Left lung (tissue), 10 donors: Measurements from ENCODE around the gene COX10. TPM values are rescaled to one million over a fixed set of nuclear protein-coding genes. Genes with fewer than 3 reads are reported as not detected.

ENCODE experiments used
- ATAC-seq: fragments of 200-7000 bp; cut with Tn5 transposase; one replicate; pipeline ENCODE4 v1.9.1; 2020; ENCODE audit warnings: moderate library complexity
- DNase-seq, 4 donors: peaks; one replicate each; pipeline ENCODE4 v3.0.0-alpha.2; 2013 to 2020
- H3K27ac ChIP-seq, 2 donors: fragments of 200-600 bp; sonication (generic) in 1 of 2; one replicate each; pipeline versions ENCODE4 v1.5.0 to v1.8.0; 2020 to 2021
- H3K27me3 ChIP-seq, 2 donors: fragments of 200-600 bp; sonication (generic) in 1 of 2; one replicate each; pipeline versions ENCODE4 v1.5.0 to v1.8.0; 2020 to 2021
- H3K36me3 ChIP-seq, 2 donors: fragments of 200-600 bp; sonication (generic) in 1 of 2; one replicate each; pipeline versions ENCODE4 v1.5.0 to v1.8.0; 2020 to 2021
- H3K4me1 ChIP-seq, 2 donors: fragments of 200-600 bp; one replicate each; pipeline ENCODE4 v1.8.0; 2021
- H3K4me3 ChIP-seq, 2 donors: fragments of 200-600 bp; sonication (generic) in 1 of 2; one replicate each; pipeline versions ENCODE4 v1.5.0 to v1.8.0; 2020 to 2021; ENCODE audit warnings: mild to moderate bottlenecking in 1 of 2
- H3K9me3 ChIP-seq, 2 donors: fragments of 200-600 bp; sonication (generic) in 1 of 2; one replicate each; pipeline versions ENCODE4 v1.5.0 to v1.8.0; 2020 to 2021
- CTCF ChIP-seq, 2 donors: fragments of 200-600 bp; sonication (generic) in 1 of 2; IDR thresholded peaks; one replicate each; pipeline versions ENCODE4 v1.5.0 to v1.8.0; 2021; ENCODE audit warnings: antibody characterized with exemption in 2 of 2
- intact Hi-C, 2 donors: fragments of 100-400 bp; cut with DNase I; formaldehyde crosslinking; loops; one replicate each; pipeline versions ENCODE4 v1.11.2 to v1.14.2; 2022
- polyA plus RNA-seq, 6 donors: library from polyadenylated mRNA; unstranded; fragments of 120-200 nt; gene quantifications; one replicate each; pipeline ENCODE4 v1.2.1, GENCODE V29; 2013; ENCODE audit not compliant: insufficient read length in 6 of 6
- total RNA-seq, 2 donors: library from RNA; stranded (reverse); fragmentation: NEBNext Ultra II Directional; extraction: Animal tissue kit (Norgen Biotek cat#: 25700); gene quantifications; one replicate each; pipeline ENCODE4 v1.2.1, GENCODE V29; 2021
- donor health status: DM: no; HTN: yes; CAD: no.
- donor health status: DM: no; HTN: no; CAD: no.

COX10 gene
- total and polyA plus RNA-seq, 8 donors, result 11.8 to 15.7 (median 12.4) TPM

GRCh38 chr17:14203388-14203787, 134.1 kb downstream of the COX10 start:
- no peaks in the 10 kb centered on the region for H3K9me3 ChIP-seq
- H3K27ac ChIP-seq, result no peak overlapping the region
- no peak for DNase-seq
- no peak for TF ChIP-seq CTCF (IDR thresholded peaks at IDR 0.05)
- no peaks in the 10 kb centered on the region for H3K27me3 ChIP-seq
- no peak for ATAC-seq
- H3K4me3 ChIP-seq, result no peak overlapping the region
- peaks cover 11 to 35% of the 10 kb centered on the region in 2 donors for H3K4me1 ChIP-seq
- intact Hi-C loops, result no loop called here
- peaks cover 0 to 16% of the 10 kb centered on the region in 2 donors for H3K36me3 ChIP-seq

- H3K9me3 ChIP-seq, result no peaks in the 10 kb centered on the region
- DNase-seq, result no peak
- no peak overlapping the region for H3K4me3 ChIP-seq
- H3K27me3 ChIP-seq, result no peaks in the 10 kb centered on the region
- peaks cover 11 to 30% of the 10 kb centered on the region in 2 donors for H3K4me1 ChIP-seq
- intact Hi-C loops, result no loop called here
- H3K27ac ChIP-seq, result no peak overlapping the region
- peaks cover 0 to 16% of the 10 kb centered on the region in 2 donors for H3K36me3 ChIP-seq
- no peak for ATAC-seq
- no peak for TF ChIP-seq CTCF (IDR thresholded peaks at IDR 0.05)
These were observed 134.8 kb downstream of the COX10 start for GRCh38 chr17:14204084-14204483.

- Histone ChIP-seq H3K4me3 (no peak overlapping the region), H3K9me3 (no peaks in the 10 kb centered on the region), H3K27ac (no peak overlapping the region), H3K4me1 (peaks cover 11 to 25% of the 10 kb centered on the region in 2 donors), H3K27me3 (no peaks in the 10 kb centered on the region), H3K36me3 (peaks cover 0 to 16% of the 10 kb centered on the region in 2 donors)
- TF ChIP-seq CTCF (IDR thresholded peaks at IDR 0.05), result no peak
- intact Hi-C loops, result no loop called here
- DNase-seq (no peak), ATAC-seq (no peak)
These were observed 135.2 kb downstream of the COX10 start for GRCh38 chr17:14204546-14204945.

- no peak for DNase-seq
- H3K27me3 ChIP-seq, result no peaks in the 10 kb centered on the region
- H3K27ac ChIP-seq, result no peak overlapping the region
- peaks cover 11 to 21% of the 10 kb centered on the region in 2 donors for H3K4me1 ChIP-seq
- no peak overlapping the region for H3K4me3 ChIP-seq
- intact Hi-C loops, result no loop called here
- no peak for ATAC-seq
- TF ChIP-seq CTCF (IDR thresholded peaks at IDR 0.05), result no peak
- peaks cover 0 to 16% of the 10 kb centered on the region in 2 donors for H3K36me3 ChIP-seq
- no peaks in the 10 kb centered on the region for H3K9me3 ChIP-seq
These were observed 136.1 kb downstream of the COX10 start for GRCh38 chr17:14205380-14205779.

GRCh38 chr17:14205992-14206461, 136.7 kb downstream of the COX10 start:
- Histone ChIP-seq H3K9me3 (no peaks in the 10 kb centered on the region), H3K4me1 (peaks cover 9 to 14% of the 10 kb centered on the region in 2 donors), H3K27me3 (no peaks in the 10 kb centered on the region), H3K4me3 (no peak overlapping the region), H3K27ac (no peak overlapping the region), H3K36me3 (peaks cover 0 to 16% of the 10 kb centered on the region in 2 donors)
- DNase-seq (peak in 2 of 4 donors; percentile 79 to 83), ATAC-seq (peak; percentile 91)
- no peak for TF ChIP-seq CTCF (IDR thresholded peaks at IDR 0.05)
- intact Hi-C loops, result no loop called here
